Endothelial cell (in vitro differentiated cells): ENCODE data around the gene WDR93. TPM values are rescaled to one million over a fixed set of nuclear protein-coding genes. Genes with fewer than 3 reads are reported as not detected.

Experiments
- DNase-seq: peaks from one replicate; pipeline ENCODE4 v3.0.0; 2021; ENCODE audit warnings: low spot score
- H3K27ac Mint-ChIP-seq: one replicate; pipeline ENCODE4 v1.8.0; 2021; ENCODE audit warnings: mixed read lengths, inconsistent platforms; ENCODE audit not compliant: unreplicated experiment
- H3K27me3 Mint-ChIP-seq: one replicate; pipeline ENCODE4 v1.8.0; 2021; ENCODE audit warnings: mild to moderate bottlenecking, moderate library complexity, mixed read lengths, inconsistent platforms; ENCODE audit not compliant: unreplicated experiment
- H3K36me3 Mint-ChIP-seq: one replicate; pipeline ENCODE4 v1.8.0; 2021; ENCODE audit warnings: mild to moderate bottlenecking, low read depth, mixed read lengths, inconsistent platforms; ENCODE audit not compliant: unreplicated experiment
- H3K4me1 Mint-ChIP-seq: one replicate; pipeline ENCODE4 v1.8.0; 2021; ENCODE audit warnings: mild to moderate bottlenecking, mixed read lengths, inconsistent platforms; ENCODE audit not compliant: unreplicated experiment
- H3K4me3 Mint-ChIP-seq: one replicate; pipeline ENCODE4 v1.8.0; 2021; ENCODE audit warnings: mild to moderate bottlenecking, mixed read lengths, inconsistent platforms; ENCODE audit not compliant: unreplicated experiment
- H3K9me3 Mint-ChIP-seq: one replicate; pipeline ENCODE4 v1.8.0; 2021; ENCODE audit warnings: mixed read lengths, inconsistent platforms; ENCODE audit not compliant: unreplicated experiment
- CTCF ChIP-seq: fragments of 200-600 bp; sonication (generic); IDR thresholded peaks from one replicate; pipeline ENCODE4 v1.5.0; 2021; ENCODE audit warnings: antibody characterized with exemption; ENCODE audit not compliant: unreplicated experiment
- total RNA-seq: library from RNA; stranded (reverse); fragmentation: NEBNext Ultra II Directional; extraction: Animal tissue kit (Norgen Biotek cat#: 25700); gene quantifications from one replicate; pipeline ENCODE4 v1.2.1, GENCODE V29; 2021; ENCODE audit not compliant: unreplicated experiment

The WDR93 gene
- total RNA-seq, 1 donor from 2014 or later: 0.13 TPM

DNA sequence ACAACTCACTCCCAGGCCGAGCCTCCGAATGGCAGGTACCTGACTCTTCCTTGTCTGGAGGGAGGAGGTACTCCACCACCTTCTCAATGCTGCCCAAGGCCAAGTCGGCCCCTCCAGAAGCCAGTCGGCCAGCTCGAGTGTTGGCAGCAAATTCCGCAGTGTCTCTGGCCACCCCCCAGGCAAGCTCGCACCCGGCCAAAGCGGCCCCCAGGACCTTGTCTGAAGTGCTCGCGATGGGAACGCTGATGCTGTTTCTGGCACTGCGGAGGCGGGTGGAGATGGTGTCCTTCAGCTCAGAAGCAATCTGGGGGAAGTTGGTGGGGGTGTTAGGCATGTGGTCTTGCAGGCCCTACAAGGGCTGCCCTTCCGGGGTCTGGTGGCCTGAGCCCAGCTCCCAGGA lies 20.7 kb upstream of the WDR93 start:
- TF ChIP-seq CTCF: no peak
- Mint-ChIP-seq H3K27me3 (peaks cover 1% of the 10 kb centered on the region), H3K36me3 (peaks cover 9% of the 10 kb centered on the region), H3K4me3 (no peak overlapping the region), H3K4me1 (no peaks in the 10 kb centered on the region), H3K27ac (no peak overlapping the region), H3K9me3 (no peaks in the 10 kb centered on the region)
- no peak for DNase-seq

DNA sequence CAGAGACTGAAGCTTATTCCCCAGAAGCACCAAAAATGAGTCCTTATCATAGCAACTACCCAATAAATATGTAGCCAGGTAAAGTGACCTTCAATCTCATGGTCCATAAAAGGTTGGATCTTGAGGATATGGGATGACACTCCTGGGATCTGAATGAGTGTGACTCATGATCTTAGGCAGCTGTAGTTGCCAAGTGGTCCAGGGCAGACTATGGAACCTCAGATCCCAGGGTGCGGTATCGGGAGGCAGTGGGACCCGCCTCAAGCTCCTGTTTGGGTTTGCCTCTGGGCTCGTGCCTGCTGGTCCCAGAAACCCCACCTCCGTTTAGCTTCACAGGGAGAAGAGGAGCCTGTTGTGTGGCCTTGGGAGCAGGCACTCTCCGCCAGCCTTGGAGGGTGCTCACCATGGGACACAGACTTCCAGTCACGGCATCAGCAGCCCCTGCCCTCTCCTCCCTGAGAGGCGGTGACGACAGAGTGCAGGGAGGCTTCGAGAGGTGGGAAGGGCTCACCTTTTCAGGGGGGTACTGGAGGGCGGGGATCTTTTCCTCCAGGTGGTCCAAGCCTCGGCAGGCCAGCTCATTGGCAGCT lies 19.5 kb upstream of the WDR93 start:
- H3K27me3 Mint-ChIP-seq: peaks cover 1% of the 10 kb centered on the region
- no peak overlapping the region for H3K27ac Mint-ChIP-seq
- DNase-seq: no peak

DNA sequence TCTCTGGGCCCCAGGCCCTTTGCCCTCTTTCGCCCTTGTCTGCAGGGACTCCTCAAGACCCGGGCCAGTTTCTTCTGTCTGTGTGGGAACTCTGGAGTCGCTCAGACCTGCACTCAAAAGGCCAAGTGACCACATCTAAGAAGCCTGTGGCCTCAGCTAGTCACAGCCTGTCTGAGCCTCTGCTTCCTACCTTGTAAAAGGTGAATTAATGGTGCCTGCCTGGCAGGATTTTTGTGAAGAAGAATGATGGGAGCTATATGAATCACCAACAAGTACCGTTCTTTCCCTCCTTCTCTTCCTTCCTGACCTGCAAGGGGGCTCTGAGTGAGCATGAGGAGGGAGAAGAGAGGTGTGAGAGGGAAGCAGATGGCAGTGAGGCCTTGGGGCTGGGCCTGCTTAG lies 18.9 kb upstream of the WDR93 start:
- Mint-ChIP-seq H3K36me3 (peaks cover 9% of the 10 kb centered on the region), H3K4me3 (no peak overlapping the region), H3K27ac (no peak overlapping the region), H3K27me3 (peaks cover 1% of the 10 kb centered on the region), H3K9me3 (no peaks in the 10 kb centered on the region), H3K4me1 (no peaks in the 10 kb centered on the region)
- no peak for TF ChIP-seq CTCF
- DNase-seq: no peak

More for the DNA sequence above, 19.5 kb upstream of the WDR93 start:
- Mint-ChIP-seq H3K4me1 (no peaks in the 10 kb centered on the region), H3K36me3 (peaks cover 9% of the 10 kb centered on the region), H3K9me3 (no peaks in the 10 kb centered on the region), H3K4me3 (no peak overlapping the region)
- TF ChIP-seq CTCF: no peak

DNA sequence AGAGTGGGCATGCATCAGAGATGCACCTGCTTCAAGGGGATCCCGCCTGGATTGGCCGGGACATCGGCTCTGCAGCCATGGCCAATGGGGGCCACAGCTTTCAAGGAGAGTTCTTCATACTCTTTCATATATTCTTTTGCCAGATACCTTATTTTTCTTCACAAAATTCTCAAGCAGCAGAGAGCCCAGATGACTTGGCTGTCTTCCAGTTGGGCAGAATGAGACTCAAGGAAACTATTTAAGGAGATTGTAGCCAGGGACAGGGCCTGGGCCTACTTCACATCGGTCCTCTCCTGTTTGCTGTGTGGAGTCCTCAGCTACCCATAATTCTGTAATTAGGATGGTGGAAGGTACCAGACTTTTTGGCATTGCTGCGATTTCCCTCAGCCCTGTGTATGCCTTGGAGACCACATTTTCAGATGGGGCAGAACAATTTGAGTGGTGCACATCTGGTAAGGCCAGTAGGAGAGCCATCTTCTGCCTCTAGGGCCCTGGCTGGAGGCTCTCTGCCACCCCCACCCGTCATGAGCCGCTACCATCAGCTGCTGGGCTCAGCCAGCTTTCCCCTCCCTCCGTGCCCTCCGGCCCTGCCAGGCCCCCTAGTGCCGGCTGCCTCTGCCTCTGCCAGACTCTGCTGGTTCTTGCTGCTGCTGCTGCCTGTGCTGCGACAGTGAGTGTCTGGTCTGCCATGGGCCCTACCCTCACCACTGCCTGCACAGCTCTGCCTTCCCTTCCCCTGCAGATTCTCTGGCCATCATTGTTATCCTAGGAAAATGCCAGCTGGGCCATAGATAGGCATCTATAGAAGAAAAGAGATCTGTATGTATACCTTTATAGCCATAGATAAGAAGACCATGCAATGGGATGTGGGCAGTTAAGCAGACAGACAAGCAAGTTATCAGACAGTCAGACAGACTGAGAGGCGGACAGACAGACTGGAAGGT lies 18.1 kb upstream of the WDR93 start:
- no peak for DNase-seq
- Mint-ChIP-seq H3K27ac (no peak overlapping the region), H3K36me3 (peaks cover 9% of the 10 kb centered on the region), H3K4me1 (no peaks in the 10 kb centered on the region), H3K4me3 (no peak overlapping the region), H3K9me3 (no peaks in the 10 kb centered on the region), H3K27me3 (peaks cover 3% of the 10 kb centered on the region)
- TF ChIP-seq CTCF: no peak

DNA sequence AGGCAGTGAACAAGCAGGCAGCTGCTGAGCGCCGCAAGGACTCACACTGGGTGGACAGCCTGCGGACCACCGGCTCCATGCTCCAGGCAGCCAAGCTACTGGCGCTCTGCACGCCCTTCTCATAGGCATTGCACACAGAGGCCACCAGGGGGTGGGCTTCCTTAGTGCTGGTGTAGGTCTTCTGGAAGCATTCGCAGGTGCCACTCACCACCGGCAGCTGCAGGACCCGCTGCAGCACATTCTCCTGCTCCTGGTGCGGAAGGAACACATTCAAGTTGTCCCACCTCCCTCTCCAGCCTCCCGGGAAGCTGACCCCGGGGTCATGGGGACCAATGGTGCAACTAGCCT lies 17.5 kb upstream of the WDR93 start:
- DNase-seq: peak; percentile 81
- Mint-ChIP-seq H3K9me3 (no peaks in the 10 kb centered on the region), H3K36me3 (peaks cover 9% of the 10 kb centered on the region), H3K4me1 (no peaks in the 10 kb centered on the region), H3K4me3 (no peak overlapping the region), H3K27ac (no peak overlapping the region), H3K27me3 (peaks cover 3% of the 10 kb centered on the region)
- TF ChIP-seq CTCF: peak; percentile 79
